Panc1 (cell line): ENCODE results near the gene MAPK14. TPM values are rescaled to one million over a fixed set of nuclear protein-coding genes. Genes with fewer than 3 reads are reported as not detected.

Experiments
- ATAC-seq: fragments of 200-7000 bp; cut with Tn5 transposase; 2 replicates; pipeline ENCODE4 v1.9.1; 2020; ENCODE audit warnings: mild to moderate bottlenecking, moderate library complexity
- BruUV-seq: library from RNA; stranded (reverse); fragments of 400-500 nt; replicated peaks from 2 replicates; lab custom pipeline; 2021; lab: Mats Ljungman, UMichigan
- CTCF ChIA-PET: fragments of 300-600 bp; sonication (Branson Sonifier 250); formaldehyde crosslinking; loops from one replicate; lab custom pipeline; 2022; ENCODE audit warnings: antibody characterized with exemption; lab: Charles Lee
- POLR2A ChIA-PET: fragments of 300-600 bp; sonication (Branson Sonifier 250); formaldehyde crosslinking; loops from one replicate; lab custom pipeline; 2022; ENCODE audit warnings: antibody characterized with exemption; lab: Charles Lee
- DNase-seq: peaks from one replicate; pipeline ENCODE4 v3.0.0-alpha.2; 2010; ENCODE audit warnings: low read depth, low spot score
- H3K27ac ChIP-seq: 2 replicates; pipeline ENCODE4 v1.5.1; 2011; ENCODE audit warnings: mild to moderate bottlenecking, low read length, inconsistent platforms
- H3K27me3 ChIP-seq: fragments of 200-500 bp; sonication (Bioruptor generic); 2 replicates; pipeline ENCODE4 v1.6.0; 2014; ENCODE audit warnings: low read length, inconsistent platforms; ENCODE audit not compliant: control insufficient read depth, insufficient read depth
- H3K36me3 ChIP-seq: fragments of 200-500 bp; sonication (Bioruptor generic); 2 replicates; pipeline ENCODE4 v1.5.1; 2014; ENCODE audit warnings: inconsistent platforms, mild to moderate bottlenecking, low read length, moderate library complexity; ENCODE audit not compliant: control insufficient read depth, insufficient read depth
- H3K4me1 ChIP-seq: 2 replicates; pipeline ENCODE4 v1.5.1; 2011; ENCODE audit warnings: inconsistent platforms, mild to moderate bottlenecking, low read length, moderate library complexity; ENCODE audit not compliant: control insufficient read depth, insufficient read depth
- H3K4me3 ChIP-seq, 2 experiments: 2 replicates each; pipeline ENCODE4 v1.5.1; 2011 to 2012; ENCODE audit warnings: low read depth in 2 of 2, low read length in 2 of 2, mild to moderate bottlenecking in 2 of 2, inconsistent platforms in 1 of 2, moderate library complexity in 1 of 2
- H3K9me3 ChIP-seq: fragments of 200-500 bp; sonication (Bioruptor generic); 2 replicates; pipeline ENCODE4 v1.5.1; 2014; ENCODE audit warnings: low read depth, mild to moderate bottlenecking, inconsistent platforms, low read length, moderate library complexity; ENCODE audit not compliant: control insufficient read depth, insufficient read depth
- POLR2AphosphoS5 ChIP-seq: IDR thresholded peaks from 2 replicates; pipeline ENCODE4 v1.6.1; 2012; ENCODE audit warnings: mild to moderate bottlenecking, low read depth, low read length, moderate library complexity
- SIN3A ChIP-seq: IDR thresholded peaks from 2 replicates; pipeline ENCODE4 v1.6.1; 2012; ENCODE audit warnings: low read depth, mild to moderate bottlenecking, low read length, moderate library complexity, borderline replicate concordance; ENCODE audit not compliant: insufficient read depth
- TCF7L2 ChIP-seq: IDR thresholded peaks from 2 replicates; pipeline ENCODE4 v1.6.1; 2011; ENCODE audit warnings: mild to moderate bottlenecking, low read depth, low read length, inconsistent platforms
- in situ Hi-C: cut with HindIII; loops from 2 replicates; pipeline ENCODE4 v1.10.0; 2016; ENCODE audit warnings: low sequenced_read_pairs, low pct_unique_long_range_greater_than_20kb
- intact Hi-C: fragments of 100-400 bp; cut with micrococcal nuclease; formaldehyde crosslinking; loops from one replicate; pipeline ENCODE4 v1.10.0; 2022; ENCODE audit not compliant: unreplicated experiment
- total RNA-seq: library from RNA; stranded (reverse); gene quantifications from one replicate; pipeline ENCODE4 v1.2.1, GENCODE V29; 2021; ENCODE audit not compliant: unreplicated experiment
- TF ChIP-seq, protein P1 (sequence below), 2 experiments: IDR thresholded peaks; 2 replicates each; pipeline ENCODE4 v1.6.1; 2011 to 2012; ENCODE audit warnings: low read depth in 2 of 2, control low read depth in 1 of 2, low read length in 1 of 2, mild to moderate bottlenecking in 1 of 2, moderate library complexity in 1 of 2; ENCODE audit not compliant: insufficient read depth in 1 of 2
- TF ChIP-seq, protein P2 (sequence below): fragments of 450-650 bp; IDR thresholded peaks from 2 replicates; pipeline ENCODE4 v1.5.1; 2017; ENCODE audit warnings: mild to moderate bottlenecking

MAPK14 gene
- total RNA-seq, 1 experiment from 2014 or later = 42.3 TPM

DNA sequence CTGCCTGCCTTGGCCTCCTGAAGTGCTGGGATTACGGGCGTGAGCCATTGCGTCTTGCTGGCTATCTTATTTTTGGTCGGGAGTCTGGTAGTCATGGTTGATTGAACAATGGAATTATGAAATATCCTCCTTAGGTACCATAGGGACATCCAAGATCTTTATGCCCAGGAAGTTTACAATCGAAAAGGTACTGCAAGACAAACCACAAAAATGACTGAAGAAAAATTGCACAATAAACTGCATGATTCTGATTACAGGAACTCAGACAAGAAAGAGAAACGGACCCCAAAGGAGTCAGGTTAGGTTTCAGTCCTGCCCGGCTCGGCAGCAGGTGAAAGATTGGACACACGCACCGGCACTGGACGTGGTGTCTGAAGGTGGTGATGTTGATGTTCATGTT, 8.4 kb upstream of the MAPK14 start:
- intact Hi-C loops = no loop called here
- no peaks in the 10 kb centered on the region for H3K4me1 ChIP-seq
- CTCF ChIA-PET = no interaction called here

GRCh38 chr6:36020154-36020553, 7.5 kb upstream of the MAPK14 start:
- no peaks in the 10 kb centered on the region for H3K9me3 ChIP-seq
- intact Hi-C loops (no loop called here), in situ Hi-C loops (no loop called here)
- no peaks in the 10 kb centered on the region for H3K4me1 ChIP-seq
- no peak overlapping the region for H3K27ac ChIP-seq
- DNase-seq (no peak), ATAC-seq (no peak)
- H3K36me3 ChIP-seq = no peaks in the 10 kb centered on the region
- TF ChIP-seq, protein P1, sequence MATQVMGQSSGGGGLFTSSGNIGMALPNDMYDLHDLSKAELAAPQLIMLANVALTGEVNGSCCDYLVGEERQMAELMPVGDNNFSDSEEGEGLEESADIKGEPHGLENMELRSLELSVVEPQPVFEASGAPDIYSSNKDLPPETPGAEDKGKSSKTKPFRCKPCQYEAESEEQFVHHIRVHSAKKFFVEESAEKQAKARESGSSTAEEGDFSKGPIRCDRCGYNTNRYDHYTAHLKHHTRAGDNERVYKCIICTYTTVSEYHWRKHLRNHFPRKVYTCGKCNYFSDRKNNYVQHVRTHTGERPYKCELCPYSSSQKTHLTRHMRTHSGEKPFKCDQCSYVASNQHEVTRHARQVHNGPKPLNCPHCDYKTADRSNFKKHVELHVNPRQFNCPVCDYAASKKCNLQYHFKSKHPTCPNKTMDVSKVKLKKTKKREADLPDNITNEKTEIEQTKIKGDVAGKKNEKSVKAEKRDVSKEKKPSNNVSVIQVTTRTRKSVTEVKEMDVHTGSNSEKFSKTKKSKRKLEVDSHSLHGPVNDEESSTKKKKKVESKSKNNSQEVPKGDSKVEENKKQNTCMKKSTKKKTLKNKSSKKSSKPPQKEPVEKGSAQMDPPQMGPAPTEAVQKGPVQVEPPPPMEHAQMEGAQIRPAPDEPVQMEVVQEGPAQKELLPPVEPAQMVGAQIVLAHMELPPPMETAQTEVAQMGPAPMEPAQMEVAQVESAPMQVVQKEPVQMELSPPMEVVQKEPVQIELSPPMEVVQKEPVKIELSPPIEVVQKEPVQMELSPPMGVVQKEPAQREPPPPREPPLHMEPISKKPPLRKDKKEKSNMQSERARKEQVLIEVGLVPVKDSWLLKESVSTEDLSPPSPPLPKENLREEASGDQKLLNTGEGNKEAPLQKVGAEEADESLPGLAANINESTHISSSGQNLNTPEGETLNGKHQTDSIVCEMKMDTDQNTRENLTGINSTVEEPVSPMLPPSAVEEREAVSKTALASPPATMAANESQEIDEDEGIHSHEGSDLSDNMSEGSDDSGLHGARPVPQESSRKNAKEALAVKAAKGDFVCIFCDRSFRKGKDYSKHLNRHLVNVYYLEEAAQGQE (IDR thresholded peaks at IDR 0.05; ENCODE audit: insufficient read depth in 1 of 2, low read depth in 2 of 2, low read length in 1 of 2) = no peak
- no peak for TF ChIP-seq SIN3A
- no peak for TF ChIP-seq TCF7L2
- TF ChIP-seq, protein P2, sequence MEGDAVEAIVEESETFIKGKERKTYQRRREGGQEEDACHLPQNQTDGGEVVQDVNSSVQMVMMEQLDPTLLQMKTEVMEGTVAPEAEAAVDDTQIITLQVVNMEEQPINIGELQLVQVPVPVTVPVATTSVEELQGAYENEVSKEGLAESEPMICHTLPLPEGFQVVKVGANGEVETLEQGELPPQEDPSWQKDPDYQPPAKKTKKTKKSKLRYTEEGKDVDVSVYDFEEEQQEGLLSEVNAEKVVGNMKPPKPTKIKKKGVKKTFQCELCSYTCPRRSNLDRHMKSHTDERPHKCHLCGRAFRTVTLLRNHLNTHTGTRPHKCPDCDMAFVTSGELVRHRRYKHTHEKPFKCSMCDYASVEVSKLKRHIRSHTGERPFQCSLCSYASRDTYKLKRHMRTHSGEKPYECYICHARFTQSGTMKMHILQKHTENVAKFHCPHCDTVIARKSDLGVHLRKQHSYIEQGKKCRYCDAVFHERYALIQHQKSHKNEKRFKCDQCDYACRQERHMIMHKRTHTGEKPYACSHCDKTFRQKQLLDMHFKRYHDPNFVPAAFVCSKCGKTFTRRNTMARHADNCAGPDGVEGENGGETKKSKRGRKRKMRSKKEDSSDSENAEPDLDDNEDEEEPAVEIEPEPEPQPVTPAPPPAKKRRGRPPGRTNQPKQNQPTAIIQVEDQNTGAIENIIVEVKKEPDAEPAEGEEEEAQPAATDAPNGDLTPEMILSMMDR = no peak
- no peak for TF ChIP-seq POLR2AphosphoS5
- ChIA-PET POLR2A (no interaction called here), CTCF (no interaction called here)
- BruUV-seq = no TSS peak
- H3K4me3 ChIP-seq = no peak overlapping the region
- no peaks in the 10 kb centered on the region for H3K27me3 ChIP-seq

More for the DNA sequence above, 8.4 kb upstream of the MAPK14 start:
- Histone ChIP-seq H3K4me3 (no peak overlapping the region), H3K27me3 (no peaks in the 10 kb centered on the region), H3K9me3 (no peaks in the 10 kb centered on the region), H3K36me3 (no peaks in the 10 kb centered on the region), H3K27ac (no peak overlapping the region)
- POLR2A ChIA-PET = no interaction called here
- ATAC-seq = no peak
- no peak for DNase-seq
- no peak for TF ChIP-seq TCF7L2
- TF ChIP-seq POLR2AphosphoS5 = no peak
- no peak for TF ChIP-seq SIN3A
- TF ChIP-seq, protein P2 = no peak
- TF ChIP-seq, protein P1 (IDR thresholded peaks at IDR 0.05; ENCODE audit: insufficient read depth in 1 of 2, low read depth in 2 of 2, low read length in 1 of 2) = no peak
- in situ Hi-C loops = no loop called here
- no TSS peak for BruUV-seq
